GM19035 (cell line): ENCODE data around the gene MIA.
"Not testable (repeated sequence)": the region's sequence is repeated elsewhere in the genome, so short reads cannot be mapped to it uniquely, and the experiment has no call there.

Experiments used
- ATAC-seq: cut with Tn5 transposase; IDR thresholded peaks from one replicate; pipeline ENCODE4 v1.9.1; 2021; ENCODE audit not compliant: unreplicated experiment

Gene MIA

DNA sequence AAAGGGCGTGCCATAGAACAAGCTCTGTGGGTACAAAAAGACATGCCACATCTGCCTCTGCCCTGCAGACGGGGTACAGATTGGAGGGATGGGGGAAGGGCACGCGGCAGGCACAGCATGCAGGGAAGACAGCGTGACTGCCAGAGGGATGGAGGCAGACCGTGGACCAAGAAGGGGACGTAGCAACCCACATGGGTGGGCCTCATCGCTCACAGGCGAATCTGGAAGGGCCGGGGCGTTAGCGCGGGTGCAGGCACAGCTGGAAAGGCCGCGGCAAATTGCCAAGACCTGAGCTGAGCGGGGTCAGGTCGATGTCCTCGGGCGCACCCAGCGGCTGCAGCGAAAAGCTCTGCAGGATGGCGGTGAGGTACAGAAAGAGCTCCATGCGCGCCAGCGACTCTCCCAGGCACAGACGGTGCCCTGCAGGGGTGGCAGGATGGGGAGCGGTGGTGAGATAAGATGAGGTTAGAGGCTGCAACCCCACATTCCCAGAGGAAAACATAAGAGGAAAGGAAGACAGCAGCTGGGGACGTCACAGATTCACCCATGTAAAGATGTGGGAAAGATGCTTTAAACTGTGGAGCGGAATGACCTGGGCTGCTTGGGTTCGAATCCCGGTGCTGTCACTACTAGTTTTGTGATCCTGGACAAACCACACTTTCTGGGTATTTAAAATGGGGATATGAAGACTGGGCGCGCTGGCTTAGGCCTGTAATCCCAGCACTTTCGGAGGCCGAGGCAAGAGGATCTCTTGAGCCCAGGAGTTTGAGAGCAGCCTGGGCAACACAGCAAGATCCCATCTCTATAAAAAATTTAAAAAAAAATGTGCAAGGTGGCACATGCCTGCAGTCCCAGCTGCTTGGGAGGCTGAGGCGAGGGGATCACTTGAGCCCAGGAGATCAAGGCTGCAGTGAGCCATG lies 43.4 kb downstream of the MIA start:
- not testable (repeated sequence) for ATAC-seq

DNA sequence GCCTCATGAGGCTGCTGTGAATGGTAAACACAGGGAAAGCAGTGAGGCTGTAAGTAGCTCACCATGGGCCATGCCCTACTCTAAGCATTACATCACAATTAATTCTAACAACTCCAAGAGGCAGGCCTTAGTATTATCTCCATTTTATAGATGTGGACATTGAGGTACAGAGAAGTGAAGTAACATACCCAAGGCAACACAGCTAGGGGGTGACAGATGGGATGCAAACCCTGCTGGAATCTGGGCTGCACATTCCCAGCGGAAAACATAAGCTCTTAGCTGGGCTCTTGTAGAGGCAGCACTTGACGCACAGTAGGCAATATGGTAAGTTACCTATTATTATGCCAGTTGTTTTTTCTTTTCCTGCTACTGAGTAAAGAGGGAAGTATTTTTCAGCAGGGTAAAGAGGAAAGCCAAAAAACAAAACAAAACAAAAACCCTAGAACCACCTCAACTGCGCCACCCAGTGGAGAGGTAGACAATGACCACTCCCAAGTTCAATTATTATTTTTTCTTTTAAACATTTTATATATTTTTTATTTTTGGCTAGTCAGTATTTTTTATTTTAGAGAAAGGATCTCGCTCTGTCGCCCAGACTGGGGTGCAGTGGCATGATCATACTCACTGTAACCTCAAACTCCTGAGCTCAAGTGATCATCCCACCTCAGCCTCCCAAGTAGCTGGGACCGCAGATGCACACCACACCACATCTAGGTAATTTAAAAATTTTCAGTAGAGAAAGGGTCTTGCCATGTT lies 44.3 kb downstream of the MIA start:
- ATAC-seq: not testable (repeated sequence)

DNA sequence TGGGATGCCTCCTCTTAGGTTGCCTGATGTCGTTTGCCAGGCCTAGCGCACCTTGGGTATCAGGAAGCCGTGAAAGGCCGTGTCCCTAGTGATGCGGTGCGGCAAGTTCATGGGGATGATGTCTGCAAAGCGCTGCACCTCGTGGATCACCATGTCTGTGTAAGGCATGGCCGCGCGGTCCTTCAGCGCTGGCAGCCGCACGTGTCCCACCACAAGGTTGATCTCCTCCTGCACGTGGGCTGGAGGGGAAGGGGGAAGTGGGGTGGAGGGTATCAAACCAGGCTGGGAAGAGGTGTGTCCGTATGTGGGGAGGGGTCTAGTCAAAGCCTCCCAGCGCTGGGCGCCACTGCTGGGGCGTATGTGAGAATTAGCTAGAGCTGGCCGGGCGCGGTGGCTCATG lies 46.8 kb downstream of the MIA start:
- no peak for ATAC-seq

DNA sequence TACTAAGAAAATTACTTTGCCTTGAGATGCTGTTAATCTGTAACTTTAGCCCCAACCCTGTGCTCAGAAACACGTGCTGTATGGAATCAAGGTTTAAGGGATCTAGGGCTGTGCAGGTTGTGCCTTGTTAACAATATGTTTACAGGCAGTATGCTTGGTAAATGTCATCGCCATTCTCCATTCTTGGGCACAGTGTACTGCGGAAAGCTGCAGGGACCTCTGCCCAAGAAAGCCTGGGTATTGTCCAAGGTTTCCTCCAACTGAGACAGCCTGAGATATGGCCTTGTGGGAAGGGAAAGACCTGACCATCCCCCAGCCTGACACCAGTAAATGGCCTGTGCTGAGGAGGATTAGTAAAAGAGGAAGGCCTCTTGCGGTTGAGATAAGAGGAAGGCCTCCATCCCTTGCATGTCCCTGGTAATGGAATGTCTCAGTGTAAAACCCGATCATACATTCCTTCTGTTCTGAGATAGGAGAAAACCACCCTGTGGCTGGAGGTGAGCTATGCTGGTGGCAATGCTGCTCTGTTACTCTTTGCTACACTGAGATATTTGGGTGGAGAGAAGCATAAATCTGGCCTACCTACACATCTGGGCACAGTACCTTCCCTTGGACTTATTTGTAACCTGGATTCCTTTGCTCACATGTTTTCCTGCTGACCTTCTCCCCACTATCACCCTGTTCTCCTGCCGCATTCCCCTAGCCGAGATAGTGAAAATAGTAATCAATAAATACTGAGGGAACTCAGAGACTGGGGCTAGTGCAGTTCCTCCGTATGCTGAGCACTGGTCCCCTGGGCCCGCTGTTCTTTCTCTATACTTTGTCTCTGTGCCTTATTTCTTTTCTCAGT lies 47.6 kb downstream of the MIA start:
- ATAC-seq: not testable (repeated sequence)

DNA sequence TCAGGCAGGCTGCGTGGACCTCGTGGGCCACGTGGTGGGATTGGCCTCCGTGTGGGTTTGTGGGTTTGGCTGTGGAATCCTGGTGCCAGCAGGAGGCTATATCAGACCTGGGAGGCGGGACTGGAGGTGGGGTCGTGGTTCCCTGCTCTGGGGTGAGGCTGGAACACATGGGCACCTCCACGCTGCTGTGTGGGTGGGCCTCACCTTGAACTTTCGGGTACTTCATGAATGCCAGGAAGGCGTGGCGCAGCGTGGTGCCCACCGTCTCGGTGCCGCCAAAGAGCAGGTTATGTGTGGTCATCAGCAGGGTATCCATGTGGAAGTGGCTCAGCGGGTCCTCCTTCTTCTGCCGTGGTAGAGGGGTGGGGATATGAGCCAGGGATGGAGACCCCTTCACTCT lies 49.6 kb downstream of the MIA start:
- ATAC-seq: not testable (repeated sequence)

DNA sequence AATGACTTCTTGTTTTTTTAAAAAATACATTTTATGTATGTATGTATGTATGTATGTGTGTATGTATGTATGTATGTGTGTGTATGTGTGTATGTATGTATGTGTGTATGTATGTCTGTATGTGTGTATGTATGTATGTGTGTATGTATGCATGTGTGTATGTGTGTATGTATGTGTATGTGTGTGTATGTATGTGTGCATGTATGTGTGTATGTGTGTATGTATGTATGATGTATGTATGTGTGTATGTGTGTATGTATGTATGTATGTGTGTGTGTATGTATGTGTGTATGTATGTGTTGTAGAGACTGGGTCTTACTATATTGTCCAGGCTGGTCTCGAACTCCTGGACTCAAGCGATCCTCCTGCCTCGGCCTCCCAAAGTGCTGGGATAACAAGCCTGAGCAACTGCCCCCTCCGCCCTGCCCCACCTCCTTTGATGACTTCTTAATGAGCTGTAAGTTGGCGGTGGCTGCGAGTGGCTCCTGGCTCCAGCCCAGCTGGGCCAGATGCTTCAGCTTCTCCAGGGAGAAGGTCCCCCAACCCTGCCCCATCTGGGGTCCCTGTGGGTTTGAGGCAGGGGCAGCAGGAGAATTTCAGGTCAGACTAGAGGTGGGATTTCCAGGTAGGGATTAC lies 50.3 kb downstream of the MIA start:
- ATAC-seq: not testable (repeated sequence)

DNA sequence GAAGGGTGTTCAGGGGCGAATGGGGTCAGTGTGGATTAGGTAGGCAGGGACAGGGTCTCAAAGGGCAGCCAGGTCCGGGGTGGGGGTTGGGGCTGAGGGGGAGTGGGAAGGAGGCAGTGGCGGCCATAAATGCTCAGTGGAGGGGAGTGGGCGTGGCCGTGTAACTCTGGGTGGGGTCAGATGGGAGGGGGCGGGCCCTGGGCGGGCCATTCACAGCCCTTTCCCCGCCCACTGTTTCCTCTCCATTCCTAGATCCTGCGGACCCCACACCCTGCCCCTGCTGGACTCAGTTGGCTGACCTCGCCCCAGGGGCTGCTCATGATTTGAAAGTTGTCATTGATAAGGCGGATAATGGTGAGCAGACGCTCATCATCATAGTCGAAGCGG lies 51.0 kb downstream of the MIA start:
- ATAC-seq: not testable (repeated sequence)

DNA sequence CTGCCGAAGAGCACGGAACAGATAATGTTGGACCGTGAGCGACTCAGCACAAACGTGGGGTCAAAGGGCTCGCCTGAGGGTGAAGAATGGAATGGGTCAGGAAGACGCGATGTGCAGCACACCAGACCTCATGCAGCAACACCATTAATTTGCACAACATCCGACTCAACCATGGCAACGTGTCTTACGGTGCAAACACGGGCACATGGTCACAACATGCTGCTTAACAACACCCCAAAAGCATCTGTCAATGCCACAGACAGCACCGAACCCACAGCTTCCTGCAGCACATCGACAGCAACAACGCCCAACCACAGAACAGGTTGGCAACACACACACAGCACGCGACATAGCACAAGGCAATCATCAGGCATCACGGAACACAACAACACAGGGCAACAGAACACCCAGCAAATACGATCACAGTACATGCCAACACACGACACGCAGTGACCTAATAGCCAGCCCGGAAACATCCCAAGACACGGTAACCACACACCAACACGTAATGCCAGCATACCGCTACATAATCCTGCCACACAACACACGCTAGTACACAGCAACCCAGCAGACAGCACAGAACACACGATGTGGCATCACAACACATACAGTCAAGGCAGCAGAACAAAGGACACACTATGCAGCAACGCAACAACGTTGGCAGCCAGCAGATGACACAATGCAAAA lies 51.5 kb downstream of the MIA start:
- ATAC-seq: not testable (repeated sequence)
